AG09309 (cell line): ENCODE results near the gene SS18L1.
A peak's percentile ranks its signal among the peaks of the same experiment; 100 is the strongest.

Experiments
- DNase-seq: peaks from one replicate; pipeline ENCODE4 v3.0.0-alpha.2; 2010; ENCODE audit warnings: low read depth
- H3K4me3 ChIP-seq: 2 replicates; pipeline ENCODE4 v1.5.1; 2011; ENCODE audit warnings: mild to moderate bottlenecking, low read depth, low read length, moderate library complexity; ENCODE audit not compliant: control insufficient read depth
- TF ChIP-seq, protein P1 (sequence below): IDR thresholded peaks from 2 replicates; pipeline ENCODE4 v1.5.1; 2011; ENCODE audit warnings: mild to moderate bottlenecking, low read depth, low read length, inconsistent platforms; ENCODE audit not compliant: insufficient read depth, control insufficient read depth; ENCODE audit errors: missing control alignments

The SS18L1 gene, protein sequence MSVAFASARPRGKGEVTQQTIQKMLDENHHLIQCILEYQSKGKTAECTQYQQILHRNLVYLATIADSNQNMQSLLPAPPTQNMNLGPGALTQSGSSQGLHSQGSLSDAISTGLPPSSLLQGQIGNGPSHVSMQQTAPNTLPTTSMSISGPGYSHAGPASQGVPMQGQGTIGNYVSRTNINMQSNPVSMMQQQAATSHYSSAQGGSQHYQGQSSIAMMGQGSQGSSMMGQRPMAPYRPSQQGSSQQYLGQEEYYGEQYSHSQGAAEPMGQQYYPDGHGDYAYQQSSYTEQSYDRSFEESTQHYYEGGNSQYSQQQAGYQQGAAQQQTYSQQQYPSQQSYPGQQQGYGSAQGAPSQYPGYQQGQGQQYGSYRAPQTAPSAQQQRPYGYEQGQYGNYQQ

DNA sequence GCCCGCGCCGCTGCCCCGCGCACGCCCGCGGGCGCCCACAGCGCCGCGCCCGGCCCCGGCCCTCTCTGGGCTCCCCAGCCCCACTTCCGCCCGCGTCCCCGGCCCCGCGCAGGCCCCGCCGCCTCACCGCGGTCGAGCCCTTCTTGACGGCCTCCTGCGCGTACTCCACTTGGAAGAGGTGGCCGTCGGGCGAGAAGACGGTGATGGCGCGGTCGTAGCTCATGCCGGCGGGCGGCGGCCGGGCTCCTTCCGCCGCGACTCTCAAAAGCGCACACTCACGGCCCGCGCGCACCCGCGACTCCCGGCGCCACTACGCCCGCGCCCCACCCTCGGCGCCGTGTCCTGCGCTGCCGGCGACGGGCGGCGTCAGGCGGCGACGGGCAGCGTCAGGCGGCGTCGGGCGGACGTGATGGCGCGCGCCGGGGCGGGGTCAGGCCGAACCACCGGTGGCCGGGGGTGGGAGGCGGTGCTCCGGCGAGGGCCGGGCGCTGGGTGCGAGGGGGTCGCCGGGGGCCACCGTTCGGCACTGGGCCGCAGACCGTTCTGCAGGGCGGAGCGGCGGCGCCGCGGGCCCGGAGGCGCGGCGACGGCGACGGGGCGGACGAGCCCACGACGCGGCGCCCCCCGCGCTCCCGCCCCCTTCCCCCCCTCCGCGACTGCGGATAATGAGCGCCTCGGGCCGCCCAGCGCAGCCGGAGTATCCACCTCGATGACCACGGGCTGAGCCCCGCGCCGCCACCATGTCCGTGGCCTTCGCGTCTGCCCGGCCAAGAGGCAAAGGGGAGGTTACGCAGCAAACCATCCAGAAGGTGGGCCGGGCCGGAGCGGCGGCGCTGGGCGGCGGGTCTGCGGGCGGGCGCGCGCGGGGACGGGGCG lies at the start of gene SS18L1, which contains the start of gene PSMA7:
SS18L1 (plus strand) TSS at position 689 of the 876 bp plus-strand sequence; CDS start at position 741, 52 bp downstream.
PSMA7 (minus strand) TSS at position 314 of the 876 bp plus-strand sequence; CDS start at position 223, 91 bp downstream.
- TF ChIP-seq, protein P1, sequence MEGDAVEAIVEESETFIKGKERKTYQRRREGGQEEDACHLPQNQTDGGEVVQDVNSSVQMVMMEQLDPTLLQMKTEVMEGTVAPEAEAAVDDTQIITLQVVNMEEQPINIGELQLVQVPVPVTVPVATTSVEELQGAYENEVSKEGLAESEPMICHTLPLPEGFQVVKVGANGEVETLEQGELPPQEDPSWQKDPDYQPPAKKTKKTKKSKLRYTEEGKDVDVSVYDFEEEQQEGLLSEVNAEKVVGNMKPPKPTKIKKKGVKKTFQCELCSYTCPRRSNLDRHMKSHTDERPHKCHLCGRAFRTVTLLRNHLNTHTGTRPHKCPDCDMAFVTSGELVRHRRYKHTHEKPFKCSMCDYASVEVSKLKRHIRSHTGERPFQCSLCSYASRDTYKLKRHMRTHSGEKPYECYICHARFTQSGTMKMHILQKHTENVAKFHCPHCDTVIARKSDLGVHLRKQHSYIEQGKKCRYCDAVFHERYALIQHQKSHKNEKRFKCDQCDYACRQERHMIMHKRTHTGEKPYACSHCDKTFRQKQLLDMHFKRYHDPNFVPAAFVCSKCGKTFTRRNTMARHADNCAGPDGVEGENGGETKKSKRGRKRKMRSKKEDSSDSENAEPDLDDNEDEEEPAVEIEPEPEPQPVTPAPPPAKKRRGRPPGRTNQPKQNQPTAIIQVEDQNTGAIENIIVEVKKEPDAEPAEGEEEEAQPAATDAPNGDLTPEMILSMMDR: no peak
- DNase-seq: peak; percentile 52
- peak within 1 kb of the TSS; percentile 71 for H3K4me3 ChIP-seq

DNA sequence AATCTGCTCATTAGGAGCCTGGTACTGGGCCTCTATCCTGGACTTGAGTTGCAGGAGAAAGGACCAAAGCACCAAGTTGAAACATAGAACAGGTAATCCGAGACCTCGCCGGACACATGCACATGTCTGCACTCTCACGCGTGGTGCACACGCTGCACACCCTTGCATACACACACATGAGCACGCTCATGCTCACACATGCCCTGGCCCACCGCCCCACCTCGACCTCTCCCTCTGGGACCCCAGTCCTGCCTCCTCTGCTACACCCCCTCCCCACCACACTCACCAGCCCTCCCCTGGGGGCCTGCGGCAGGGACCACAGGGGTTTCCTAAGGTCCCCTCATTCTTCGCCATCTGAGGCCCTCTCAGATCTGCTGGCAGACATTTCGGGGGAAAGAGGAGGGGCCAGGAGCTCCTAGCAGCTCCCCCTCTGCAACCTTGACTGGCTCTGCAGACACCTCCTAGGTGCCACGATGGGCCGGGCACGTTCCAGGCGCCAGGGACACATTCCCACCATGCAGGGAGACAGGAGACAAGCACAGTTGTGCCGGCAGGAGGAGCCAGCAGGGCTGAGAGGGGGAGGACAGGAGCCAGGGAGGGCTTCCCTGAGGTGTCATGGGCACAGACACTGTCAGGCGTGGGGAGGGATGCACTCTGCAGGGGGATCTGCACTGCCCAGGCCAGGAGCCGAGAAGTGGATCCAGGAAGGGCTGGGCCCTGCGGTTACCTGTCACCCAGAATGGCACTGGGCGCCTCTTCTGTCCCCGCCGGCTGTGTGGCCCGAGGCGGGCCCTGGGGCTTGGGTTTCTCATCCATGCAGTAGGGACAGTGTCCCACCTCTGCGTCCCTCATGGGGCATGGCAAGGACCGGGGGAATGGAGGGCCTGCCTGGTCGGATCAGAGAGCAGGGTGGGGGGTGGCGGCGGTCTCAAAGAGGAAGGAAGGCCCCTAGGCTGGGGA lies 46.9 kb upstream of the SS18L1 start:
- TF ChIP-seq, protein P1: no peak
- DNase-seq: no peak
- no peak overlapping the region for H3K4me3 ChIP-seq

DNA sequence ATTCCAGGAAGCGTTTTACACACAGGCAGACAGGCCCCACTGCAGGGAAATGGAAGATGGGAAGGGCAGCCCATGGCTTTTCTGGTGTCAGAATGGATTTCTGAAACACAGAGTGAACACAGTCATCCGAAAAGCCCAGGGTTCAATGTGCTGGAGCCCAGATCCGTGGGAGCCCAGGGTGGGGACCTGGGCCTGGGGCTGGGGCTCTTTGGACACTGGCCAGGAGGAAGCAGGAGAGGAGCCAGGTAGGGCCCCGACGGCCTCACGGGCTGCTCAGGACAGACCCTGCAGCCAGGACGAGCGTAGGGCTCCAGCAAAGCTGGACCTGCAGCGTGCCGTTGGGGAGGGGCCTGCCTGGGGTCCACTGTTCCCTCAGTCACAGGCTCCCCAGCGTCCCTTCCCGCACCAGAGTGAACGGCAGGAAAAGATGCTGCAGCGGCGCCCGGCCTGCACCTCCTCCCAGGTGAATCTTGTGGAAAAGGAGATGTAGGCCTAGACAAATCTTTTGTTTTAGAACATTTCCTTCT lies 45.6 kb upstream of the SS18L1 start:
- no peak for DNase-seq
- TF ChIP-seq, protein P1: no peak
- H3K4me3 ChIP-seq: no peak overlapping the region

DNA sequence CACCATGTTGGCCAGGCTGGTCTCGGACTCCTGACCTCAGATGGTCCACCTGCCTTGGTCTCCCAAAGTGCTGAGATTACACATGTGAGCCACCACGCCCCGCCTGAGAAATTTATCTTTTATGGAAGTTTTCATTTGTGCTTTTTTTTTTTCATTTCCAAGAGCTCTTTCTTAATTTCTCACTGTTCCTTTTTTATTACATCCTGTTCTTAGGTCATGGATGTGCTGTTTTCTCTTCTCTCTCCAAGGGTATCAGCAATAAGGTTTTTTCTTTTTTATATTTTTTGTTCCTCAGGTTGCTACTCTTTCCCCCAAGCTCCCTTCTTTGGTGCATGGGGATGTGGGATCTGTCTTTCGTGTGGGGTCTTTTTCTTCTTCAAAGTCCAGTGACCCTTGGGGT lies 42.5 kb upstream of the SS18L1 start:
- TF ChIP-seq, protein P1: no peak
- no peak overlapping the region for H3K4me3 ChIP-seq
- DNase-seq: no peak

DNA sequence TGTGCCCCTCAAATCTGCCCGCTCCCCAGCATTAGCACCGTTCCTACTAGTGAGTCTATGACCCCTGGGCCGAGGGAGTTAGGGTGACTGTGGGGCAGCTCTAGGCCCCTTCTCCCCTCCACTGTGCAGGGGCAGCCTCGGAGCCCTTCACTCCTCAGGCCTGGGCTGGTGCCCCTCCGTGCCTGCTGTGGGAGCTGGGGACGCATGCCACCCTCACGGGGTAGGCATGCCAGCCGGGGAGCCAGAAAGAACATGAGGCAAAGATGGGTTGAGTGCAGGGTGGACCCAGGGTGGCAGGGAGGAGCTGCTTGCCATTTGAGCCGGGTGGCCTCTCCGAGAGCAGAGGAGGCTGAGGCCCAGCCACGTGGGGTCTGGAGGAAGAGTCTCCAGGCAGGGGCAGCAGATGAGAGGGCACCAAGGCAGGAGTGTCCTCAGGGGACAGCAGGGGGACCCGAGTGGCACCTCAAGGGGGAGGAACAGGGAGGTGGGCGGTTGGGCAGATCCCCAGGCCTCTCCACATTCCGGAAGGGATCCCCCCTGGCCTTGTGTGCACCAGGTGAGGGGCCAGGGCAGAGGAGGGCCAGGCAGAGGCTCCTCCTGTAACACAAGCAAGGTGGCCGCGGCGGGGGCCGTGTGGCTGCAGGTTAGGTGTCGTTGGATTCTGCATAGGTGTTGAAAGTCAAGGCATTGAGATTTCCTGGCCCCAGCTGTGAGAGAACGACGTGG lies 39.9 kb upstream of the SS18L1 start:
- no peak for DNase-seq
- H3K4me3 ChIP-seq: no peak overlapping the region
- TF ChIP-seq, protein P1: no peak
